Lung microvascular endothelial cell (primary cell): ENCODE results near the gene SPNS2. TPM values are rescaled to one million over a fixed set of nuclear protein-coding genes. Genes with fewer than 3 reads are reported as not detected.

Experiments
- DNase-seq, 2 donors: peaks; one replicate each; pipeline versions ENCODE4 v3.0.0 to v3.0.0-alpha.2; 2010; ENCODE audit warnings: low read depth in 2 of 2
- total RNA-seq: library from RNA; depleted of rRNA; stranded (reverse); fragments of >200 nt; gene quantifications from 2 replicates; pipeline ENCODE4 v1.2.1, GENCODE V29; 2014

Gene SPNS2
- total RNA-seq, 1 donor from 2014 or later: 71.4 TPM

DNA sequence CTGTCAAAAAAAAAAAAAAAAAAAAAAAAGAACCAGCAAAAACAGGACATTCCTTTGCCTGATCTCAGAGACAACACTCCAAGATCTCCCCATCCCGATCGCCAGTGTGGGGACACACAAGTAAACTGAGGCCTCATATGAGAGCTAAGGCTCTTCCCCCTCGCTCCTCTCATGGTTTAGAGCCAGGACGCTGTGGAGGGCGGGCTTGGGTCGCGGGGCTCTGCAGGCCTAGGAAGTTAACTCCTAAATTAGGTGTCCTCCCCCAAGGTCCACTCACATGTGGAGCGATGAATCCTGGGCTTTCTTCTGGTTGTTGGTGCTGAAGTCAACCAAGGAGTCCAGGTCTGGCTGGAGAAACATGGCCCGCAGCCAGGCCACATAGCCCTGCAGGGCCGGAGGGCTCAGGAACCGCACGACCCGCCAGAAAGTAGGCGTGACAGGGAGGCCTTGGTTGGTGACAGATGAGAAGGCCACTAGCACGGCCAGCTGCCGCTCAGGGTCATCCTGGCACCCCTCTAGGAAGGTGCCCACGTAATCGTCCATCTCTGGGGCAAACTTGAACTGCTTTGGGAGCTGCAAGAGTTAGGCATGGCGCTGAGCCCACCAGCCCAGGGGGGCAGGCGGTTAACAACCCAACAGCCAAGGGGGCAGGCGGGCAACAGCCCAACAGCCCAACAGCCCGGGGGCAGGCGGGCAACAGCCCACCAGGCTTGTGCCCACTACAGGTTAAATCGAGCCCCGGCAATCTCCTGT is 51.3 kb downstream of the SPNS2 start:
- no peak for DNase-seq

DNA sequence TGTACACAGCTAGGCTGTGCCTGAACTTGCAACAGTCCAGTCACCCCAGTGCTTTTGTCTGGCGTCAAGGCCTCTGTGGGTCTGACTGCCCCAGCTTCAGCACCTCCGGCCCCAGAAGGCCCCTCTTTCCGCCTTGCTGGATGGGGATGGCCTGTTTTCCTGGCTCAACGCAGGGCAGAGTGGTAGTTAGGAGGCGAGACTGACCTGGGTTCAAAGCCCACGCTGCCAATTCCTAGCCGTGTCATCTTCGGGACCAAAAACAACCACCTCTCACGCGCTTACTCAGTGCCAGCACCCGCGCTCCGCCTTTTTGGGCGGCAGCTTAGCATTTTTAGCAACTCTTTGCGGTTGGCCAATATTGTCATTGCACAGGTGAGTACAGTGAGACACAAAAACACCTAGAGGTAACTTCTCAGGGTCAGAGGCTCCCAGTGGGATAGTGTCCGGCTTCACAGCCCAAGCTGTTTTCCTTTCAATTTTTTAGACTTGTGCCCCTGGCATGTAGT is 51.9 kb downstream of the SPNS2 start:
- no peak for DNase-seq

DNA sequence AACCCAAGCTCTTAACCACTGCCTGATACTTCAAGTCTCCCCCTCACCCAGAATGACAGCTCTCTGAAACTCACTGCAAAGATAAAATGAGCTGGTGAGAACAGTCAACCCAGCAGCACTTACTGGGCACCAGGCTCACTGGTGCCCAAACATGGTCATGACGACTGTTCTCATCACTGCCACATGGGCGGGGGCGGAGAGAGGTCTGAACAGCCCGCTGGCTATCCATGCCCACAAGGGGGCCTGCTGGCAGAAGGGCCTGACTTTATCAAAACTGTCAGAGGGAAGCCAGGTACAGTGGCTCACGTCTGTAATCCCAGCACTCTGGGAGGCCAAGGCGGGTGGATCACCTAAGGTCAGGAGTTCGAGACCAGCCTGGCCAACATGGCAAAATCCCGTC is 52.5 kb downstream of the SPNS2 start:
- DNase-seq: no peak

DNA sequence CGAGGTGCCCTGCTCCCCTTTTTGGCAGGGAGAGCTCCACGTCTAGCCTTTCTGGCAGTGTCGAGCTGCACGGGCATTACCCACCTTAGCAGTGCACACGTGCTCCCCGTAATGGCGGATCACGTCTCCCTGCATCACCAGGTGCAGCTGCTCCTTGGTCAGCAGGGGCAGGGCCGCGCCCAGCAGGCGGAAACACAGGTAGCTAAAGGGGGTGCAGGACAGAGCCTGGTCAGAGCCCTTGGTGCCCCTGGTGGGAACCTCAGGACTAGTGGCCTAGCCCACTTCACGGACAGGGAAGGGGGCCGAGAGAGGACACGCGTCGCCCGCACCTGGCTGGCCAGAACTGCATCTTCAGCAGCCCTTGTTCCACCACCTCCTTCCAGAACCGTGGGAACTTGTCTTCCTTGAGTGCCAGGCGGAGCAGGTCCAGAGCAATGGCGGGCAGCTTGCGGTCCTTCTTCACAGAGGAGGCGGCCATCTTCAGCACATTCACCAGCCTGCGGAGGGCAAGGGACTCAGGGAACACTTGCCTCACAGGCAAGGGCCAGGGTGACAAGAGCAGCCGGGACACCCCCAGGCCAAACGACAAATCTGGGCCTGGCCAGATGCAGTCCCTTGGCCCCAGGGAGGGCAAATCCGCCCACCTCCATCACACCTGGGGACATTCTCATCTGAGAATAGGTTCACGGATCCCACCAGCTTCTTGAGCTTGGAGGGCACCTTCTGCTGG is 53.3 kb downstream of the SPNS2 start:
- no peak for DNase-seq

DNA sequence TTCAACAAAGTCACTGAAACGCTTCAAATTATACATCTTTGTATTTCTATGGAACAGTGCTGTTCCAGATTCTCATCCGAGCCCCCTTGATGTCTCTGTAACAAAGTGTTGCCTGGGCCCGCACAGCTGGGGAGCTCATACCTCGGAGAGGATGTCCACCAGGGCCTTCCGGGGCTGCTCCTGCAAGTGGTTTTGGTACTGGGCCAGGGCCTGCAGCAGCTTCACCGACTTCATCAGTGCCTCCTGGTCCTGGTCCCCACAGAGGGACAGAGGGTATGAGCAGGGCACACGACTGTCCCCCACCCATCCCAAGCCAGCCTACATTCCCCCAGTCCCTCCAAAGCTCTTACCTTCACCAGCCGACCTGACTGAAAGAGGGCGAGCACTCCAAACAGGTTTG is 55.0 kb downstream of the SPNS2 start:
- no peak for DNase-seq

DNA sequence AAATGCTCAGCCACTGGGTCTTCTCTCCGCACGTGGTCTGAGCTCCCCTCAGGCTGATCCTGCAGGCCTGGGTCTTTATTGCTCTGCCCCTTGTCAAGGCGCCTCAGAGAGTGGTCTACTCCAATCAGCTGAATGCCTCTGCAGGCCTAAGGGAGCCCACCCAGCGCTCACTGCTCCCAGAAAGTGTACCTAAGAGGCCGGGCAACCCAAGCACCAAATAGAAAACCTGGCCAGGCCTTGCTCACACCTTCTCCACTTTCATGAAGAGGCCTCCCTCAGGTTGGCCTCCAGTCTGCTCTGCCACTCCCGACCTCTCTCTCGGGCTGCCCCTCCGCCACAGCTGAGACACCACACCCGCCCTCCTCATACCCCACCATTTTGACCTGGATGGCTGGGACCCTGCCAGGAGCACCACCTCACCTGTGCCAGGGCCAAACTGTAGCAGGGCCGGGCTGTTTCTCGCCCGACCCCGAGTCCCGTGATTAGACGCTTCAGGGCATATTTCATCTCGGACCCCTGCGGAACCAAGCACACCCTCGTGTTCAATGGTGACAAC is 55.8 kb downstream of the SPNS2 start:
- no peak for DNase-seq

DNA sequence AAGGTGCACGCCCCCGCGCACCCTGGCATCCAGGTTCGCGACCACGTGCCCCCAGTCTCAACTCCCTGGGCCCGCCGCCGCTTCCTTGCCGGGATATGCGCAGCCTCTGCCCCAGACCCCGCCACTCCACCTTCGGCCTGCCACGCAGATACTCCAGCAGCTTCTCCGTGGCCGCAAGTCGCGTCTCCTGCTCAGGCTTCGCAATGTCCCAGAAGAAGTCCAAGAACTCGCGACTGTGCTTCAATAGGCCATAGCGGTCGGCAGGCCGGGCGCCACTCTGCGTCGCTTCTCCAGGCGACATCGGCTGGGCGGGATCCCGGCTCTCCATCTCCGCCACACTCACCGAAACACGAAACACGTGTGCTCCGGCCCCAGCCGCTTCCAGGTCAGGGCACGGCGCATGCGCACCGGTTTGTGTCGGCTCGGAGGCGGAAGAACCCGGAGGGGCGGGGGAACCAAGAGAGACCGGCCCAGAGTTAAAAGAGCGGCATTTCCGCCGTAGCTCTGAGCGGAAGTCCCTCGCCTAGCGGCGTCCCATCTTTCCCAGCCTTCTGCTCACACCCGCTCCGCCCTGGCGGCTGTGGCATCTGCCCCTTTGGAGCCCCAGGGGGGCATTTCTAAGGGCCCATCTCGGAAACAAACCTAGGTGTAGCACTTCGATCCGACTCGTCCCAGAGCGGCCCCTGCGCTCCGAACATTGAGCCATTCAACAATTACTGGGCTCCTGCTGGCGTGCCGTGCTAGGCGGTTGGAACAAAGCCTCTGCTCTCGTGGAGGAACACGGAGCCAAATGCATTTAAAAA is 56.5 kb downstream of the SPNS2 start, which contains the start of gene MYBBP1A:
TSS of gene MYBBP1A (minus strand) at position 388 of the 803 bp plus-strand sequence. CDS start at position 328, 60 bp downstream.
- peak; percentile 95 to 97 for DNase-seq

DNA sequence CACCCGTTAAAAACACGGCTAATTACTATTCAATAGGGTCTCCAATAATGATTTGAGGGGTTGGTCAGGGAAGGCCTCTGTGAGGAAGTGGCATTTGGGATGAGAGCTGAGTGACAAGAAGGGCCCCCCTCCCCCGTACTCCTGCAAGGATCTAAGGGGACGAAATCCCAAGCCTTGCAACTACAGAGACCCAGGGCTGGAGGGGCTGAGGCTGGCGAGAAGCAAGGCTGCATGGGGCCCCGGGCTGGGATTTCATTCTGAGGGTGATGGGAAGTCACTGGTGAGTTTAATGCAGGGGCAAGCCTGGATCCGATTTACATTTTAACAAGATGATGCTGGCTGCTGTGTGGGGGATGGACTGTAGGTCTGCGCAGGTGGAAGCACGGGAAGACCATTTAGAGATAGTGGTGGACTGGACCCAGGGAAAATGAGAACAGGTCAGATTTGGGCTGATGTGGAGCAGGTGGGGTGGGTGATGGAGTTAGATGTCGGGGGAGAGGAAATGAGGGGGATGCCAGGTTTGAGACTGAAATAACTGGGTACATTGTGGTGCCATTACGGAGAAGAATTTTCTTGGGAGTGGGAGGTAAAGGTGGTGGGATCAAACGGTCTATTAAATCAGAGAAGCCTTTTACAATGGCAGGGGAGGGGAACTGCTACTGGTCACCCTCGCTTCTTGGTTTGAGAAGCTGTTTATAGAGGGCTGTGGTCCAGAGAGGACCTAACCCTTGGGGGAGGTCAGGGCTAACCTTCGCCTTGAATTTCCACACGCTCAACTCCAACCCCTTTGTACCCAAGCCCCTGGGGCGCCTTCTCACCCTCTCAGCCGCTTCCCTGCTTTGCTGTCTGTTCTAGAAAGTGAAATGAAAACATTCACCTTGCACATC is 57.4 kb downstream of the SPNS2 start:
- no peak for DNase-seq

DNA sequence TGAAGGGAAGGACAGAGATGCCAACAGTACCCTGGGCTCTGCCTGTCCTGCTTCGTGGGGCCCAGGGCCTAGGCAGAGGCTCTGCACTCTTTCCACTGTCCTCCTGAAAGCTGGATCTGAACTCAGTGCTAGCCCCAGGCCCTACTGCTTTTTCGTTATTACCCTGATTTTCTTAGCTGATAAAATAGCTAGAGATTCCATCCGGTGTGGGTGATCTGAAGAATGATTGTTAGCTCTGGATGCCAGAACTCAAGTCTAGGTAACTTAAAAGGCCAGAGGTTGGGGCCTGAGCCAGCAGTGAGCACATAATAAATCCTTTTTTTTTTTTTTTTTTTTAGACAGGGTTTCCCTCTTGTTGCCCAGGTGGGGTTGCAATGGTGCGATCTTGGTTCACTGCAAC is 58.3 kb downstream of the SPNS2 start:
- no peak for DNase-seq

DNA sequence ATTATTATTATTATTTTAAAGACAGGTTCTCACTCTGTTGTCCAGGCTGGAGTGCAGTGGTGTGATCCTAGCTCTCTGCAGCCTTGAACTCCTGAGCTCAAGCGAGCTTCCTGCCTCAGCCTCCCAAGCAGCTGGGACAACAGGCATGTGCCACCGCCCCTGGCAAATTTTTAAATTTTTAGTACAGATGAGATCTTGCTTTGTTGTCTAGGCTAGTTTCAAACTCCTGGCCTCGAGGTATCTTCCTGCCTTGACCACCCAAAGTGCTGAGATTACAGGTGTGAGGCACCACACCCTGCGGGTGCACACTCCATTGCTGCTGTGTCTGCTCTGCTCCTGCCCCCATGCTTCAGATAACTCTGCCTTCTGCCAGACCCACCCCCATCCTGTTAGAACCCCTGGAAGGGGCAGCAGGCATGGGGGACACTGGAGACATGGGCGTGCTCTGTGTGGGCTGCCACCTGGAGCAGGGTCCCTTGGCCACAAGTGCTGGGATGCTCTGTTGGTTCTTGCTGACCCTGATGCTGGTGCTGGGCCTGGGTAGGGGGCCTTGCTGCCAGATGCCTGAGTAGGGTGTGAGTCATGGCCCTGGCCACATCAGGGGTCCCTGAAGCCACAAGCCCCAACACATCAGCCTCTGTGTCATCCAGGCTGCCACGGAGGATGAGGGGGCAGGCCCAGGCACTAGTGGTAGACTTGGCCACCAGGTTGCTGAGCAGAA is 59.1 kb downstream of the SPNS2 start:
- no peak for DNase-seq

DNA sequence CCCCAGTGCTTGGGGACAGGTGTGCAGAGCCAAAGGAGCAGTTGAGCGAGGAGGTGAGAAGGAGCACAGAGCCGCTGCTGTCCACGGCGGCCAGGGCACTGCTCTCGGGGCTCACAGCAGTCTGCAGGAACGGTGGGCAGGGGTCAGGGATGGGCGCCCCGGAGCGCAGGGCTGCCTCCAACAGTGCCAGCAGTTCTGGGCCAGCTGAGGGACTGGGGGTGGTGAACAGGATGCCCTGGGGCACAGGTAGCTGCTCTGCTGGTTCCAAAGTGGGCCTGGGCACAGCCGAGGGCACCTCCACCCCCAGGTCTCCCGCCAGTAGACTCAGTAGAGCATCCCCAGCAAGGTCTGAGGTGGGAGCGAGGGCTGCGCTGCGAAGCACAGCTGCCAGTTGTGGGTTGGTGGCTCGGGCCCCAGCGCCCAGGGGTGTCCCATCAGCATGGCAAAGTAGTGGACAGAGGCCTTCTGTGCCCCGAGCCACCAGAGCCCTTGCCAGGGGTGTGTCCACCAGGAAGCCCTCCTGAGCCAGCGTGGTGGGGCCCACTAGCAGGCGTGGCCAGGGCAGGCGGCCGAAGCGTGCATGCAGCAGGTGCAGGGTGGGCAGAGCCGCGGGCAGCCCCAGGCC is 59.8 kb downstream of the SPNS2 start:
- DNase-seq: no peak

DNA sequence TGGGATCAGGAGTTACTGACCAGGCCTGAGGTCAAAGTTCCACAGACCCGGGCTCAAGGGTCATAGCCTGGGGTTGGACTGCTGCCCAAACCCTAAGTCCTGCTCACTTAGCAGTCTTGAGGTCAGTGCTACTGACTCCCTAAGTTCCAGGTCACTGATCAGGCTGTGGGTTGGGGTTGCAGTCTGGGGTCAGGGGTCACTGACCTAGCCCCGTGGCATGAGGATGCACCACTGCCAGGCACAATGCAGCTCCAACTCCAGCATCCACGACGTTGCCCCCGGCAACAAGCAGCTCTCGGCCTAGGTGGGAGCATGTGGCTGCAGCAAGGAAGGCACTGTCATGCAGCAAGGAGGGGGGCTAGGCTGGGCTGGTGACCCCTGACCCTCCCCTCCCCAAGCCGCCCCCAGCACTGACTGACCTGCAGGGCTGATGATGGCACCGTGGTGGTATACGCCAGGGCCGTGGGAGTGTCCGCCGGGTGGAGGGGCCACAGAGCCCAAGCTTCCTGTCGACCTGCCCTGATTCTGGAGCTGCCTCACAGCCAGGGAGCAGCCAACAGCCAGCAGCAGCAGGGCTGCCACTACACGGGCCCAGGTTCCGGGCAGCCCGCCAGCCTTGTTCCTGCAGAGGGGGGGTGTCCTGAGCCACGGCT is 60.6 kb downstream of the SPNS2 start:
- DNase-seq: no peak

DNA sequence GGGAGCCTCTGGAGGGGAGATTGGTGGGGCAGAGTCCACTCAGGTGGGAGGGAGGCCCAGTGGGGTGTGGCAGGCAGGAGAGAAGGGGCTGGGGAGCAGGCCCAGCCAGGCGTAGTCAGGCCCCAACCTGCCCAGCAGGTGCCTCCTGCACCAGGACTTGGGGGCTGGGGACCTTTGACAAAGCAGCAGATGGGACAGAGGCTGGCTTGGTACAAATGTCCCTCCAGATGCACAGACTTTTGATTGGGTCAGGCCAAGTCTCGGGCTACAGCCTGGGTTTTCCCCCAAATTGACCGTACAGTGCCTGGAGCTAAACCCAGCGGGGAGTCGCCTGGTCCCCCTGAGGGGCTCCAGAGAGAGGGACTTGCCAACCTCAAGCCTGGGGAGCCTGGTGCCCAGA is 61.3 kb downstream of the SPNS2 start:
- no peak for DNase-seq

DNA sequence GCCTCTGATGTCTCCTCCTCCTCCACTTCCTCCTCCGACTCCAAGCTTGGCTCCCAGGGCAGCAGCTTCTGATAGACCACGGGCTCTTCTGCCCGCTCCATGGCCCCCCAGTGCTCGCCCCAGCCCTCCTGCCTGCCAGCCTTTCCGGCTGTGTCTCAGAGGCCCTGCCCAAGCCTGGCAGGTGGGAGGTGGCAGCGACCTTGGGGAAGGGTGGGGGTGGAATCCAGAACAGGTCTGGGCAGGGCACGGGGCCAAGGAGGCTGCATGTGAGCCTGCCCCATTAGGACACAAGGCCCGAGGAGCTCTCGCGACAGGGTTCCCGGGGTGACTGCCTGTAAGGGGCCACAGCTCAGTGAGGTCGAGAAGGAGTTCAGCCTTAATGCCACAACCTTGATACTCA is 61.7 kb downstream of the SPNS2 start, which contains the start of gene GGT6:
TSS of gene GGT6 (minus strand) at position 157 of the 400 bp plus-strand sequence. CDS start at position 101, 56 bp downstream.
- no peak for DNase-seq

DNA sequence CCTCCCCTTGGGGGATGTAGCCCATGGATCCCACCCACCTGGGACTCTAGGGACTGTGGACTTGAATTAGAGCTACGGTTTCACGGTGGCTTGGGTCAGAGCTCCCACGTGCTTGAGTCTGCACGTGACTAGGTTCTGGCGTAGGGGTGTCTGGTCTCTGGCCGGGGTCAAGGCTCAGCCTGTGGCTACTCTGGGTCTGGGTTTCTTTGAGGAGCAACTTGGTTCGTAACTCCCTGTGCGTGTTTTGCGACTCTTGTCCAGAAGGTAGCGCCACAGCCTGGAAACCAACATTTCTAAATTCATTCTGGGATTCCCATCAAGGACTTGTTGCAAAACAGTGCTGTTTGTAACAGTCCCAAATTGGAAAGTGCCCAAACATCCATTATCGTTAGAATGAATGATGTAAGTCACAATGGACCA is 62.2 kb downstream of the SPNS2 start:
- no peak for DNase-seq

DNA sequence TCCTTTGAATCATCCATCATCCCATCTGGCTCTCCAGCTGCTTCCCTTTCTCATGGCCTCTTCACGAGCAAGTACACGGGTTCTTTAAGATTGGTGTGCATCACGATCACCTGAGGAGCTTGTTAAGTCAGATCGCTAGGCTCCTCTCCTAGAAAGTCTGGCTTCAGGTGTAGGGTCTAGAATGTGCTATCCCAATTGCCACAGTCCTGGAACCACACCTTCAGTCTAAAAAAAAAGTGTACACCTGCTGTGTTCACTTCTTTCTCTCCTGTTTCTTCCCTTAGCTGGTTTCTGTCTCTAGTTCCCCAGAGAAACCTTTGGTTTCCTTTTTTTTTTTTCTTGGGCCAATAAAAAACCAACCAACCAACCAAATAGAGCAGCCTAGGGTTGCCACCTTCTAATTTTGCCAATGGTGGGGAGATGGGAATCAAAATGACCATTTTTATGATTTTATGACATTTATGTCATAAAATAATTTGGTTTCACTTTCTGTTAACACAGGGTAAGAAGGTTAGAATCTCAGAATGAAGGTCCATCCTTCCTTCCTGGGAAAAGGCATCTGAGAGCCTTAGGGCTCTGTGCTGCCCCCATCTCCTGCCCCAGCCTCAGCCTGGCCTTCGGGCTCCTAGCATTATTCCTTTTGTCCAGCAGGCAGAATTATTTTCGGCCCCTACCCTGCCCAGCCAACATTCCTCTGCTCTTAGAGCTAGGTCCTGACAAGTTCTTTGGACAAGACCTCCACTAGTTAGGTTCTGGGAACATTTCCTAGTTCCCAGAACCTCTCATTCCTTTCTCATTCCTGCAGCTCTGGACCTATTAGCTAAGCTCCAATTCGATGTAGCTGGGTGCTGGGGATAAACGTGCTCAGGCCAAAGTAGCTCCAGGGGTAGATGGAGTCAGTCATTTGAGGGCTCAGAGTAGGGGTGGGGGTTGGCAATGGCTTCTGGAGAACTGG is 63.6 kb downstream of the SPNS2 start:
- no peak for DNase-seq
